HCT116 (cell line): ENCODE data around the gene ZNF578.

Experiments
- CTCF ChIP-seq, 3 experiments: fragments of 200-600 bp in 1 of 3; sonication (generic) in 1 of 3; IDR thresholded peaks in 2 of 3; conservative IDR thresholded peaks in 1 of 3; 2 replicates each; pipeline ENCODE4 v1.5.1; 2012 to 2017; ENCODE audit warnings: low read depth in 2 of 3, low read length in 2 of 3, antibody characterized with exemption in 1 of 3, borderline replicate concordance in 1 of 3, control low read depth in 1 of 3, mild to moderate bottlenecking in 1 of 3, mixed read lengths in 1 of 3, mixed run types in 1 of 3, moderate library complexity in 1 of 3; ENCODE audit not compliant: insufficient read depth in 1 of 3
- MAX ChIP-seq: IDR thresholded peaks from 2 replicates; pipeline ENCODE4 v1.6.1; 2012
- YY1 ChIP-seq: IDR thresholded peaks from 2 replicates; pipeline ENCODE4 v1.6.1; 2011; ENCODE audit warnings: low read length, low read depth, moderate library complexity, mild to moderate bottlenecking; ENCODE audit not compliant: insufficient replicate concordance; ENCODE audit errors: extremely low read depth

GRCh38 chr19:52507266-52507665 is 53.9 kb downstream of the ZNF578 start:
- TF ChIP-seq CTCF (IDR thresholded peaks at IDR 0.05 in 2 of 3, conservative IDR thresholded peaks at IDR 0.05 in 1 of 3; ENCODE audit: borderline replicate concordance in 1 of 3, insufficient read depth in 1 of 3, low read depth in 2 of 3, low read length in 2 of 3) (no peak), YY1 (no peak), MAX (no peak)
